A549 (cell line): ENCODE measurements around the gene COG7. TPM values are rescaled to one million over a fixed set of nuclear protein-coding genes. Genes with fewer than 3 reads are reported as not detected.

ENCODE experiments used
- ATAC-seq, 2 experiments: fragments of 200-7000 bp in 1 of 2; fragments of >200 bp in 1 of 2; cut with Nextera tagmentation in 1 of 2; cut with Tn5 transposase in 1 of 2; 3 replicates each; pipeline versions ENCODE4 v1.8.0 to v1.9.1; 2018 to 2020; ENCODE audit warnings: mild to moderate bottlenecking in 1 of 2, moderate library complexity in 1 of 2
- CTCF ChIA-PET: fragments of 300-600 bp; sonication (Branson Sonifier 250); formaldehyde crosslinking; extraction: SDS; loops from one replicate; lab custom pipeline; 2021; ENCODE audit warnings: antibody characterized with exemption, inconsistent platforms; lab: Yijun Ruan, JAX
- POLR2A ChIA-PET: fragments of 350-600 bp; formaldehyde crosslinking; extraction: SDS; loops from one replicate; lab custom pipeline; 2021; ENCODE audit warnings: antibody characterized with exemption, inconsistent platforms; lab: Yijun Ruan, JAX
- DNase-seq, 2 experiments: peaks; one replicate each; pipeline versions ENCODE4 v3.0.0 to v3.0.0-alpha.2; 2011 to 2016; ENCODE audit warnings: low read depth in 1 of 2, low spot score in 1 of 2
- FAIRE-seq: peaks from 2 replicates; lab custom pipeline; 2011; peaks lifted over from hg19 to GRCh38; lab: Jason Lieb, UNC
- H3K27ac ChIP-seq, 2 experiments: fragments of >200 bp; sonication (Bioruptor Twin); formaldehyde crosslinking; 3 replicates each; pipeline ENCODE4 v1.5.1; 2016 to 2017
- H3K4me1 ChIP-seq: fragments of >200 bp; sonication (Bioruptor Twin); formaldehyde crosslinking; 3 replicates; pipeline ENCODE4 v1.6.1; 2016
- H3K4me2 ChIP-seq: fragments of >200 bp; sonication (Bioruptor Twin); formaldehyde crosslinking; 3 replicates; pipeline ENCODE4 v1.6.1; 2016
- H3K4me3 ChIP-seq: fragments of >200 bp; sonication (Bioruptor Twin); formaldehyde crosslinking; 3 replicates; pipeline ENCODE4 v1.5.1; 2016
- H3K9me3 ChIP-seq: fragments of >200 bp; sonication (Bioruptor Twin); formaldehyde crosslinking; 3 replicates; pipeline ENCODE4 v1.6.1; 2016
- CBX8 ChIP-seq: fragments of 200-600 bp; sonication (generic); IDR thresholded peaks from 2 replicates; pipeline ENCODE4 v1.6.1; 2016
- CHD2 ChIP-seq: fragments of 150-350 bp; IDR thresholded peaks from 2 replicates; pipeline ENCODE4 v1.6.1; 2014; ENCODE audit warnings: low read length; ENCODE audit not compliant: partially characterized antibody
- EHMT2 ChIP-seq: fragments of 200-600 bp; sonication (generic); IDR thresholded peaks from 2 replicates; pipeline ENCODE4 v1.6.1; 2016; ENCODE audit warnings: antibody characterized with exemption, low read depth, mild to moderate bottlenecking, moderate library complexity
- EP300 ChIP-seq, 2 experiments: fragments of >200 bp; sonication (Bioruptor Twin); formaldehyde crosslinking; IDR thresholded peaks; 2 replicates in 1 of 2; 3 replicates in 1 of 2; pipeline ENCODE4 v1.6.1; 2016 to 2017
- ESRRA ChIP-seq: fragments of 150-350 bp; IDR thresholded peaks from 2 replicates; pipeline ENCODE4 v1.6.1; 2014; ENCODE audit warnings: mild to moderate bottlenecking, low read length, borderline replicate concordance
- FOSL2 ChIP-seq, 2 experiments: fragments of 450-650 bp in 1 of 2; fragments of >200 bp in 1 of 2; sonication (Bioruptor Twin) in 1 of 2; formaldehyde crosslinking; IDR thresholded peaks; 2 replicates each; pipeline versions ENCODE4 v1.5.0 to v1.6.1; 2016 to 2020; ENCODE audit warnings: mild to moderate bottlenecking in 1 of 2, moderate library complexity in 1 of 2
- GATA3 ChIP-seq: IDR thresholded peaks from 2 replicates; pipeline ENCODE4 v1.6.1; 2012; ENCODE audit warnings: borderline replicate concordance
- HDAC2 ChIP-seq: fragments of 200-600 bp; sonication (generic); IDR thresholded peaks from 2 replicates; pipeline ENCODE4 v1.6.1; 2016
- HEYL ChIP-seq: fragments of 250-450 bp; sonication (Bioruptor Pico); IDR thresholded peaks from 2 replicates; pipeline ENCODE4 v1.8.0; 2021; ENCODE audit warnings: mild to moderate bottlenecking, moderate library complexity
- HOXA7 ChIP-seq: fragments of 250-450 bp; sonication (Bioruptor Pico); IDR thresholded peaks from 2 replicates; pipeline ENCODE4 v1.5.0; 2020; ENCODE audit warnings: mild to moderate bottlenecking, moderate library complexity
- JUN ChIP-seq, 2 experiments: fragments of >200 bp; sonication (Bioruptor Twin); formaldehyde crosslinking; IDR thresholded peaks; 2 replicates in 1 of 2; 3 replicates in 1 of 2; pipeline ENCODE4 v1.6.1; 2016 to 2017
- JUNB ChIP-seq: fragments of >200 bp; sonication (Bioruptor Twin); formaldehyde crosslinking; IDR thresholded peaks from 2 replicates; pipeline ENCODE4 v1.6.1; 2016
- KDM5A ChIP-seq: fragments of 200-600 bp; sonication (generic); IDR thresholded peaks from 2 replicates; pipeline ENCODE4 v1.6.1; 2016; ENCODE audit warnings: antibody characterized with exemption, mild to moderate bottlenecking
- NPAS2 ChIP-seq: fragments of 250-450 bp; sonication (Bioruptor Pico); IDR thresholded peaks from 2 replicates; pipeline ENCODE4 v1.8.0; 2022; ENCODE audit warnings: mild to moderate bottlenecking, moderate library complexity, borderline replicate concordance
- NR3C1 ChIP-seq: fragments of >200 bp; sonication (Bioruptor Twin); formaldehyde crosslinking; IDR thresholded peaks from 3 replicates; pipeline ENCODE4 v1.6.1; 2017
- PHF8 ChIP-seq: fragments of 200-600 bp; sonication (generic); IDR thresholded peaks from 2 replicates; pipeline ENCODE4 v1.6.1; 2016; ENCODE audit warnings: low read depth, mild to moderate bottlenecking, antibody characterized with exemption, moderate library complexity, borderline replicate concordance
- RCOR1 ChIP-seq: fragments of 150-350 bp; IDR thresholded peaks from 2 replicates; pipeline ENCODE4 v1.6.1; 2014; ENCODE audit warnings: antibody characterized with exemption, low read length, low read depth
- RNF2 ChIP-seq: fragments of 200-600 bp; sonication (generic); IDR thresholded peaks from 2 replicates; pipeline ENCODE4 v1.6.1; 2016; ENCODE audit warnings: low read depth, mild to moderate bottlenecking, antibody characterized with exemption, moderate library complexity, borderline replicate concordance
- SMC3 ChIP-seq: fragments of >200 bp; sonication (Bioruptor Twin); formaldehyde crosslinking; IDR thresholded peaks from 3 replicates; pipeline ENCODE4 v1.6.1; 2018; ENCODE audit warnings: inconsistent platforms
- TFCP2L1 ChIP-seq: fragments of 250-450 bp; sonication (Bioruptor Pico); IDR thresholded peaks from 2 replicates; pipeline ENCODE4 v1.5.0; 2021; ENCODE audit warnings: mild to moderate bottlenecking
- TP53 ChIP-seq: fragments of 250-450 bp; sonication (Bioruptor Pico); IDR thresholded peaks from 2 replicates; pipeline ENCODE4 v1.5.0; 2021; ENCODE audit warnings: mild to moderate bottlenecking, moderate library complexity
- ZC3H11A ChIP-seq: fragments of 450-650 bp; IDR thresholded peaks from 2 replicates; pipeline ENCODE4 v1.6.1; 2014; ENCODE audit warnings: antibody characterized with exemption, mild to moderate bottlenecking
- ZFP36 ChIP-seq: fragments of 450-650 bp; IDR thresholded peaks from 2 replicates; pipeline ENCODE4 v1.6.1; 2014; ENCODE audit warnings: borderline replicate concordance; ENCODE audit not compliant: partially characterized antibody
- ZNF302 ChIP-seq: fragments of 250-450 bp; sonication (Bioruptor Pico); IDR thresholded peaks from 2 replicates; pipeline ENCODE4 v1.9.0; 2021; ENCODE audit warnings: inconsistent platforms, mild to moderate bottlenecking, moderate library complexity
- WGBS: methylation state at CpG from one replicate; pipeline ENCODE4 v1.1.6; 2017; ENCODE audit errors: missing lambda C conversion rate; 5-methylcytosine and 5-hydroxymethylcytosine counted together
- polyA plus RNA-seq, 4 experiments: library from polyadenylated mRNA; depleted of rRNA in 3 of 4; stranded (reverse); fragments of >200 nt; fragmentation: RNase III in 1 of 4; extraction: RNeasy Plus Mini Kit Qiagen cat#74134 plus additional on column Dnase treatment in 1 of 4; gene quantifications; 2 replicates in 3 of 4; 3 replicates in 1 of 4; pipeline ENCODE4 v1.2.3, GENCODE V29; 2011 to 2017
- TF ChIP-seq, protein P1 (sequence below): fragments of 200-600 bp; sonication (generic); IDR thresholded peaks from 2 replicates; pipeline ENCODE4 v1.6.1; 2016; ENCODE audit warnings: antibody characterized with exemption, mild to moderate bottlenecking, moderate library complexity
- TF ChIP-seq, protein P2 (sequence below): fragments of >200 bp; sonication (Bioruptor Twin); formaldehyde crosslinking; IDR thresholded peaks from 2 replicates; pipeline ENCODE4 v1.6.1; 2016
- TF ChIP-seq, protein P3 (sequence below): IDR thresholded peaks from 2 replicates; pipeline ENCODE4 v1.6.1; 2012

COG7 gene
- polyA plus RNA-seq, 2 of the 4 experiments (the other 2 are of a cell fraction), result 11.3 to 18.5 TPM

DNA sequence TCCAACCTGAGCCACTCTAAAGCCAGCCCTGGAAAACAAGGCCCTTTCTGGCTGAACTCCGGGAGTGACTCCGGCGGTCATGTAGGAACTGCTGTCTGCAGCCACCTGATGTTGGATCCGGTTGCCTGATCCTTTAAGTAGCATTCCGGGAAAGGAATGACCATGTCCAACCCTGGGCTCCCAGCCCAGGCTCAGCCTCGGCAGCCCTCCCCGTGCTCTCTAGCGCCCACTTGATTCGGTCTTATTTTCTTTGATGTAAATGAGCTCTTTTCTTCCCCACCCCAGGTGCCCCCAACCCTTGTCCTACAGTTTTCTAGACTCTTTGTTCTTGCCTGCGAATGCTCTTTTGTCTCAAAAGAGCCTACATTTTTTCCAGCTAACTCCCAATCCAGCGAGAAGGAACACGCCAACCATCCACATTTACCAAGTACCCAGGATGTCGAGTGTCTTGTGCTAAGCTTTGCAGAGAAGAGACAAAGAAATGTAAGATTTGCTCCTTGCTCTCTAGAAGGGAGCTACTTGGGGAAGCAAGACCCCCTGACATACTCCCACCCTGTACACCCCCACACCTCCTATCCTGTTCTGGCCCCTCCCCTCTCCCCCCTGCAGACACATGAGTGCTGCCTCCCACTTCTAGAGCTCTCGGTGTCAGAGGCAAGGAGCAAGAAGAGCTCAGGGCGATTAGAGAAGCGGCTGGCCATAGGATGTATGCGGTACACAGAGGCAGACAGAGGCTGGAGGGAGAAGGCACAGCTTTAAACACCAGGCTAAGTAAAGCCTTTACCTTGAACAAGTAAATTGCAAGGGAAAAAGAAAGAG lies 53.8 kb downstream of the COG7 start:
- ChIA-PET POLR2A (no interaction called here), CTCF (interaction anchor here (0.6 to 4.0 kb wide), 3 partner anchors 16 to 207 kb away, joined by 3 to 23 read pairs (median 7); no protein-coding TSS in a partner anchor)
- Histone ChIP-seq H3K4me3 (no peak overlapping the region), H3K4me2 (no peak overlapping the region), H3K9me3 (no peaks in the 10 kb centered on the region), H3K4me1 (no peaks in the 10 kb centered on the region), H3K27ac (no peak overlapping the region)
- FAIRE-seq (no peak), ATAC-seq (no peak), DNase-seq (no peak)
- 94% methylated on average over 17 of the region's 17 CpGs for WGBS
- TF ChIP-seq EP300 (IDR thresholded peaks at IDR 0.05) (no peak), TFCP2L1 (no peak), HOXA7 (no peak)
- TF ChIP-seq, protein P1, sequence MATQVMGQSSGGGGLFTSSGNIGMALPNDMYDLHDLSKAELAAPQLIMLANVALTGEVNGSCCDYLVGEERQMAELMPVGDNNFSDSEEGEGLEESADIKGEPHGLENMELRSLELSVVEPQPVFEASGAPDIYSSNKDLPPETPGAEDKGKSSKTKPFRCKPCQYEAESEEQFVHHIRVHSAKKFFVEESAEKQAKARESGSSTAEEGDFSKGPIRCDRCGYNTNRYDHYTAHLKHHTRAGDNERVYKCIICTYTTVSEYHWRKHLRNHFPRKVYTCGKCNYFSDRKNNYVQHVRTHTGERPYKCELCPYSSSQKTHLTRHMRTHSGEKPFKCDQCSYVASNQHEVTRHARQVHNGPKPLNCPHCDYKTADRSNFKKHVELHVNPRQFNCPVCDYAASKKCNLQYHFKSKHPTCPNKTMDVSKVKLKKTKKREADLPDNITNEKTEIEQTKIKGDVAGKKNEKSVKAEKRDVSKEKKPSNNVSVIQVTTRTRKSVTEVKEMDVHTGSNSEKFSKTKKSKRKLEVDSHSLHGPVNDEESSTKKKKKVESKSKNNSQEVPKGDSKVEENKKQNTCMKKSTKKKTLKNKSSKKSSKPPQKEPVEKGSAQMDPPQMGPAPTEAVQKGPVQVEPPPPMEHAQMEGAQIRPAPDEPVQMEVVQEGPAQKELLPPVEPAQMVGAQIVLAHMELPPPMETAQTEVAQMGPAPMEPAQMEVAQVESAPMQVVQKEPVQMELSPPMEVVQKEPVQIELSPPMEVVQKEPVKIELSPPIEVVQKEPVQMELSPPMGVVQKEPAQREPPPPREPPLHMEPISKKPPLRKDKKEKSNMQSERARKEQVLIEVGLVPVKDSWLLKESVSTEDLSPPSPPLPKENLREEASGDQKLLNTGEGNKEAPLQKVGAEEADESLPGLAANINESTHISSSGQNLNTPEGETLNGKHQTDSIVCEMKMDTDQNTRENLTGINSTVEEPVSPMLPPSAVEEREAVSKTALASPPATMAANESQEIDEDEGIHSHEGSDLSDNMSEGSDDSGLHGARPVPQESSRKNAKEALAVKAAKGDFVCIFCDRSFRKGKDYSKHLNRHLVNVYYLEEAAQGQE, result no peak

DNA sequence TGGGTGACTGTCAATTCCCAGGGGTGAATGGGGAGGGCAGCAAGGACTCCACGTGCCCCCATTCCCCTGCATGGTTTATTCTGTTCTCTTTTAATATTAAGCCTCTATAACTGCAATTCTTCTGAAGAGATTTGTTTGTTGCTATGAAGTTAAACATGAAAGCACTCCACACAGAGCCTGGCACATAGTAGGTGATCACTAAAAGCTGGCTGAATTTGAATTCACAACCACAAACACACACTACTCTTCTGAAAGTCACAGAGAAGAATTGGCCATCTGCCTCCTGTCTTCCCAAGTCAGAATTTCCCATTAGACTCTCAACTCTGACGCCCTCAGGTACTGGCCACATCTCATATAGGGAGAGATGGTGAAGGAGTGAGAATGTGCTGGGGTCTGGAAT lies 55.5 kb downstream of the COG7 start:
- Histone ChIP-seq H3K4me2 (no peak overlapping the region), H3K9me3 (no peaks in the 10 kb centered on the region), H3K4me1 (no peaks in the 10 kb centered on the region), H3K27ac (no peak overlapping the region), H3K4me3 (no peak overlapping the region)
- FAIRE-seq (no peak), DNase-seq (no peak), ATAC-seq (no peak)
- CTCF ChIA-PET, result no interaction called here
- POLR2A ChIA-PET, result no interaction called here
- 95% methylated on average over 2 of the region's 2 CpGs for WGBS
- TF ChIP-seq TP53 (CRISPR knock-in tag) (no peak), EHMT2 (no peak), CHD2 (no peak), SMC3 (no peak), RCOR1 (no peak), KDM5A (no peak), NR3C1 (no peak), ZNF302 (CRISPR knock-in tag) (no peak), HEYL (CRISPR knock-in tag) (no peak), PHF8 (no peak), ZFP36 (no peak), JUN (IDR thresholded peaks at IDR 0.05) (no peak)
- TF ChIP-seq, protein P2, sequence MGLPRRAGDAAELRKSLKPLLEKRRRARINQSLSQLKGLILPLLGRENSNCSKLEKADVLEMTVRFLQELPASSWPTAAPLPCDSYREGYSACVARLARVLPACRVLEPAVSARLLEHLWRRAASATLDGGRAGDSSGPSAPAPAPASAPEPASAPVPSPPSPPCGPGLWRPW, result no peak

DNA sequence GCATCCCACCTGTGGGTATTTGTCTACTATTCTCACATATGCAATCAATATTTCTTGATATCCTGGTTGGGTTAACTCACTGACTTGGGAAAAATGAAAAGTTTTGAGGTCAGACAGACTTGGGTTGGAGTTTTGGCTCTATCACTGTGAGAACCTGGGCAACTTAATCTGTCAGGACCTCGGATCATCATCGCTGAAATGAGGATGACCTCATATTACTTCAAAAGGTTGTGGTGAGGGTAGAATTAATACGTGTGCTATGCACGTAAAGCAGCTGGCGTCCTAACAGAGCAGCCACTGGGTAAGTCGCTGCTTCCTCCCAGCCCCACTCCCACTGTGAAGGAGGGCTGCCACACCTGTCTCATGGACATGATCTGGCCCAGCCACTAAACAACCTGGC lies 57.3 kb downstream of the COG7 start:
- 95% methylated on average over 6 of the region's 6 CpGs for WGBS
- Histone ChIP-seq H3K4me2 (no peak overlapping the region), H3K9me3 (no peaks in the 10 kb centered on the region), H3K4me1 (no peaks in the 10 kb centered on the region), H3K27ac (no peak overlapping the region), H3K4me3 (no peak overlapping the region)
- FAIRE-seq, result no peak
- CTCF ChIA-PET, result interaction anchor here (0.8 kb wide), 1 partner anchor 39 kb away, joined by 3 read pairs; no protein-coding TSS in a partner anchor
- POLR2A ChIA-PET, result no interaction called here
- ATAC-seq, result no peak
- no peak for DNase-seq
- TF ChIP-seq GATA3, result no peak
- no peak for TF ChIP-seq CBX8
- no peak for TF ChIP-seq HDAC2
- TF ChIP-seq ESRRA, result no peak
- no peak for TF ChIP-seq NR3C1
- no peak for TF ChIP-seq ZC3H11A
- TF ChIP-seq RNF2, result no peak
- no peak for TF ChIP-seq JUNB
- TF ChIP-seq CHD2, result no peak
- TF ChIP-seq RCOR1, result no peak
- TF ChIP-seq NPAS2 (CRISPR knock-in tag), result no peak
- no peak for TF ChIP-seq EP300 (IDR thresholded peaks at IDR 0.05)
- no peak for TF ChIP-seq HEYL (CRISPR knock-in tag)
- TF ChIP-seq, protein P1, result no peak
- TF ChIP-seq JUN (IDR thresholded peaks at IDR 0.05), result no peak
- TF ChIP-seq, protein P3, sequence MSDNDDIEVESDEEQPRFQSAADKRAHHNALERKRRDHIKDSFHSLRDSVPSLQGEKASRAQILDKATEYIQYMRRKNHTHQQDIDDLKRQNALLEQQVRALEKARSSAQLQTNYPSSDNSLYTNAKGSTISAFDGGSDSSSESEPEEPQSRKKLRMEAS, result no peak
- TF ChIP-seq FOSL2 (IDR thresholded peaks at IDR 0.05), result no peak
- TF ChIP-seq FOSL2 (CRISPR knock-in tag; IDR thresholded peaks at IDR 0.05), result no peak
- TF ChIP-seq TFCP2L1, result no peak
